Eye (tissue), 1 donor: ENCODE data around the gene NHLH1.

Experiments used
- DNase-seq: peaks from one replicate; pipeline ENCODE4 v3.0.0-alpha.2; 2015

Gene NHLH1

DNA sequence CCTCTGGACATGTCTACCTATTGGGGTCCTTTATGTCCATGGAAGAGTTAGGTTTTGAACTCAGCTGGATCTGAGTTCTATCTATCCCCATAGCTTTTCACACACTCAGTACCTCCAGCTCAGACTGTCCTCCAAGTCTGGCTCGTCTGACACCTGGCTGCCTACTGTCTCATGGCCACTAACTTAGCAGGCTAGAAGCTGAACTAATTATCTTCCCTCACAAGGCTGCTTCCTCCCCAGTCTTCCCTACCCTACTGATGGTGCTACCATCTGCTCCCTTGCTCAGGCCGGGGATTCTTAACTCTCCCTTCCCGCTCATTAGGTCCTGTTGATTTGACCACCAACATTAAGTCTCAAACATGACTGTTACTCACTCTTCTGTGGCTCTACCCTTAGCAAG lies 46.8 kb downstream of the NHLH1 start:
- peak; percentile 33 for DNase-seq

DNA sequence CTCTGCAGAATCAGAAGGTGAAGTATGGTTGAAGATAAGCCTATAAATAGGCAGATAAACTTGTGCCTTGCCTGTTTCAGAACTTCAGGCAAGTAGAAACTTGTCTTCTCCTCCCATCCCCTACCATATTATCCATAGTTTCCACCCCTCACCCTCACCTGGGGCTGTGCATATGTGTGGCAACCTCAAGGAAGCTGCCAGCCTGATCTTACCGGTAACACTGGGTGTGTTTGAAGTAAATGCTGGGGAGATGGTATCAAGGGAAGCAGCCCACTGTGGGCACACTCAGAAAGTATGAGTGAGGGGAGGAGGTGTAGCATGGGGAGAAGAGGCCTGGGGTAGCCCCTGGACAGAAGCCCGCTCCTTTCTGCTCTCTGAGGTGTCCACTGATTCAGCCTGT lies 48.0 kb downstream of the NHLH1 start:
- DNase-seq: no peak

DNA sequence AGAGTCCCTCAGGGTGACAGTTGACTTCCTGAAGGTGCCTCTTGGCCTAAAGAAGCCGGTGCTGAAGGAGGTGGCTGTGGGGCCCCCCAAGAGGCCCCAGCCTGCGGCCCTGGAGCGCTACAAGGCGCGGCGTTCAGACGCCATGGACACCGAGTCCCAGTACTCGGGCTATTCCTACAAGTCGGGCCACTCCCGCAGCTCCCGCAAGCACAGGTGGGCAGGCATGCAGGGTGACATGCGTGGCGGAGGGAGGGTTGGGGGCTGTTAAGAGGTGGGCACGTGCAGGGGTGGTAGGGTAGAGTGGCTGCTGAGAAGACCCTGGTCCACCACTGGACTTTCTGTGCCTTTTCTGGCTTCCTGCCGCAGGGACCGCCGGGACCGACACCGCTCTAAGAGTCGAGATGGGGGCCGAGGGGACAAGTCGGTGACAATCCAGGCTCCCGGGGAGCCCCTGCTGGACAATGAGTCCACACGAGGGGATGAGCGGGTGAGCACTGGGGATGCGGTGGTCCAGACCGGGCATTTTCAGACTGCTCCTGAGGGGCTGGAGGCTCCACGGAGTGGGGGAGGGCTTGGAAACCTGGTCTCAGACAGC lies 48.9 kb downstream of the NHLH1 start:
- no peak for DNase-seq

DNA sequence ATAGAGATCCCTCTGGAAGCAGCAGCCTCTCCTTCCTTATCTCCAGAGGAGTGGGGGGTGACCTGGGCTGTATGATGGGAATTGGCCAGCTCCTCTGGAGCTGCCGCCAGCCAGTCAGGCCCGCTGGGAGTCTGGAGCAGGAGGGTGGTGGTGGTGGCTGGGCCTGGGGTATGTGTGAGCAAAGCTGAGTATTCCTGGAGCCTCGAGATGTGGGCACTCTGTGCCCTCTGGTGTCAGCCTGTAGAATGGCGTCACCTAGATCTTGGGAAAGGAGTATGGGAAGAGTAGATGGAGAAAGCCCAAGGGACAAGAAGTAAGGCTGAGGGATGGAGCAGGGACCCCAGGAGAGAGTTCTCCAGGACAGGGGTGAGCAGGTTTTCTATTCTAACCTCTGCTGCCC lies 49.5 kb downstream of the NHLH1 start:
- peak; percentile 54 for DNase-seq

DNA sequence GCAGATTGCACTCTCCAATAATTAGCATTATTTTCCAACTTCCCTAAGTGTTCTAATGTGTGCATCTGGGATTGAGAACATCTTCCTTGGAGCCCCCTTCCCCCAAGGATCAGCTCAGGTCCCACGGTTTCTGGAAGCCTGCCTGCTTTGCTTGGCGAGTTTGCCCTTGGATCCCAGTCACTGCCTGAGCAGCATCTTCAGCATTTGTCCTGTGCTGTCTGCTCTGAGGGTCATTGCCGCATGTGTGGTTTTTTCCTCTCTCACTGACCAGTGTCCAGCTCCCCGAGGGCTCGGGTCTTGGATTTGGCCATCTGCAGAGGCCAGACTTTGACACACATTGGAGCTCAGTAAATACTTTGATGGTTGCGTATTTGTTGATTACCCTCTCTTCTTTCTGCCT lies 51.6 kb downstream of the NHLH1 start:
- no peak for DNase-seq

DNA sequence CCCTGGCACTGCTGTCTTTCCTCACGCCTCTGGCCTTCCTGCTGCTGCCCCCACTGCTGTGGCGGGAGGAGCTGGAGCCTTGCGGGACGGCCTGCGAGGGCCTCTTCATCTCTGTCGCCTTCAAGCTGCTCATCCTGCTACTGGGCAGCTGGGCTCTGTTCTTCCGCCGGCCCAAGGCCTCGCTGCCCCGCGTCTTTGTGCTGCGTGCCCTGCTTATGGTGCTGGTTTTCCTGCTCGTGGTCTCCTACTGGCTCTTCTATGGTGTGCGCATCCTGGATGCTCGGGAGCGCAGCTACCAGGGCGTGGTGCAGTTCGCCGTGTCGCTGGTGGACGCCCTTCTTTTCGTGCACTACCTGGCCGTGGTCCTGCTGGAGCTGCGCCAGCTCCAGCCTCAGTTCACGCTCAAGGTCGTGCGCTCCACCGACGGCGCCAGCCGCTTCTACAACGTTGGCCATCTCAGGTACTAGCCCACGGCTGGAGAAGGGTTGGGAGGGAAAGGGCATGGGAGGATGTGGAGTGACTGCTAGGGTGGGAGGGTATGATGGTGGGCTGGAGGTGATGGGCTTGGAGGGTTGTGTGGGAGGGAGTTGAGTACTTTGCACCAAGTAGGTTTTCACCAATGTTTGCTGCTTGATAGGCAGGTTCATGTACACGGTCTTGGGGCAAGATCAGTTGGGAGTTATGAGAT lies 52.4 kb downstream of the NHLH1 start:
- DNase-seq: no peak

DNA sequence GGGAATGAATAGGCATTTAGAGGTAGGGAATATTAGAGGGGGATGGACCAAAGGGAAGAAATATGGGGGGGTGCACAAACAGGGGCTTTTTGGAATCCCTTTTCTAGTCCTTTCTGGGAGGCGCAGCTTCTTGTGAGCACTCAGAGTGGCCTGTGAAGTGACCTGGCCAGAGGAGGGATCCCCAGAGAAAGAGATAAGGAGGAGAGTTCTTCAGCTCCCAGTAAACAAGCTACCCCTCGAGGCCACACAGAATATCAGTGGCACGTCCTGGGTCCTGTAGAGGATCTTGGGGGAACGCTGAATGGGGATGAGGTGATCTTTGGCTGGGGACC lies 52.9 kb downstream of the NHLH1 start:
- DNase-seq: no peak

DNA sequence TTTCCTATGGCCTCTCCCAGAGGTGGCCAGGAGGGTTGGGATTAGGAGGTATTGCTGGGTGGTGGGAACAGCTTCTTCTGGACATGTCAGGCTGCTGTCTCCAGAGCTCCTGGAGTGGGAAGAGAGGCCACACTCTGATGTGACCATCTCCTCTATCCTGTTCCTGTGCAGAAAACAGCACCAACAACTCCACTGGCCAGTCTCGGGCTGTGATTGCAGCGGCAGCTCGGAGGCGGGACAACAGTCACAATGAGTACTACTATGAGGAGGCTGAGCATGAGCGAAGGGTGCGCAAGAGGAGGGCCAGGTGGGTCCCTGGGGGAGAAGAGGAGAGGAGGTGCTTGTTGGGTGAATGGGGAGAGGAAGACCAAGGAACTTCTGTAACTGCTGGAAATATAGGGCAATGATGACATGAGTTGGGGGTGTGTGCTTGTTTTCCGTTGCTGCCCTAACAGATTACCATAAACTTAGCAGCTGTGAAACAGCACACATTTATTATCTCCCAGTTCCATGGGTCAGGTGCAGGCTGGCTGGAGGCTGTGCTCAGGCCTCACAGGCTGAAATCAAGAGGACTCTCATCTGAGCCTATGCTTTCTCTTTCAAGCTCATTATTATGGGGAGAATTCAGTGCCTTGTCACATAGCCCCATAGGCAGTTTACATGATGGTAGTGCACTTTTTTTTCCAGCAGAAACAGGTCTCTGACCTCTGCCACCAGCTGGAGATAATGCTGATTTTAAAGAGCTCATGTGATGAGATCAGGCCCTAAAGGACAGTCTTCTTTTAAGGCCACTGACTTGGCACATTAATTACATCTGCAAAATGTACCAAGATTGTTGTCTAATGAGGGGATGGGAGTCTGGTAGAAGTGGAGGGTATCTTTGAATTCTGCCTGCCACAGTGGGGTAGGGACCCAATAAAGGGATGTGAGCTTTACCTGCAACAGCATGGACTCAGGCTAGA lies 54.3 kb downstream of the NHLH1 start:
- DNase-seq: no peak

DNA sequence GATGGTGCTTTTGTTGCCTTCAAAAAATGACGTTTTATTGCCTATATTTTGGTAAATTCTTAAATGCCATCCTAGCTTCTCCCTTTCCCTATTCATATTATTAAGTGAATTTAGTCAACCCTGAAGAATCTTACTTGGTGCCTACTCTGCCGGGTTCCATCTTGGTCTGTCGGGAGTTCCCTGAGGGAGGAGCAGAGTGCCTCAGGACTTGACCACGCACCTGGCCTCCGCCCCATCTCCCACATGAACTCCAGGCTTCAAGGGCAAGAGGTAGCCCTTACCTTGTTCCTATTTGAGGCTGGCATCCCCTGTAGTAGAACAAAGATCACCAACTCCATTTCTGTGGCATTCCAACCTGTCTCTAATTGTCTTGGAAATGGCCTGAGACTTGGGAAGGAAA lies 55.0 kb downstream of the NHLH1 start:
- DNase-seq: no peak
